ENCODE measurements around the gene MTRF1.

GRCh38 chr13:41276824-41277223, 13.4 kb upstream of the MTRF1 start:
- no peak for TF ChIP-seq CTCF (IDR thresholded peaks at IDR 0.05; ENCODE audit: insufficient read depth, low read length)
- no peak for TF ChIP-seq POLR2AphosphoS5 (IDR thresholded peaks at IDR 0.05; ENCODE audit: low read depth)
- TF ChIP-seq REST (IDR thresholded peaks at IDR 0.05; ENCODE audit: insufficient replicate concordance, low read depth) = no peak
